WTC11 (cell line): ENCODE data around the gene HS6ST1.

Experiments
- ATF6 ChIP-seq: sonication (generic); formaldehyde crosslinking; IDR thresholded peaks from 2 replicates; pipeline ENCODE4 v1.8.1; 2023; ENCODE audit warnings: mild to moderate bottlenecking, missing genetic modification reagents
- CTCF ChIP-seq: fragments of 200-600 bp; IDR thresholded peaks from 2 replicates; pipeline ENCODE4 v1.8.0; 2022; ENCODE audit warnings: antibody characterized with exemption
- E2F1 ChIP-seq: sonication (generic); formaldehyde crosslinking; IDR thresholded peaks from 2 replicates; pipeline ENCODE4 v1.8.0; 2022; ENCODE audit warnings: mild to moderate bottlenecking, missing genetic modification reagents
- JUN ChIP-seq: sonication (generic); formaldehyde crosslinking; IDR thresholded peaks from 2 replicates; pipeline ENCODE4 v1.8.0; 2023; ENCODE audit warnings: mild to moderate bottlenecking, missing genetic modification reagents
- MYBL2 ChIP-seq: sonication (generic); formaldehyde crosslinking; IDR thresholded peaks from 2 replicates; pipeline ENCODE4 v1.8.1; 2023; ENCODE audit warnings: mild to moderate bottlenecking, moderate library complexity, missing genetic modification reagents
- NR1H2 ChIP-seq: sonication (generic); formaldehyde crosslinking; IDR thresholded peaks from 2 replicates; pipeline ENCODE4 v1.9.0; 2021; ENCODE audit warnings: mild to moderate bottlenecking, moderate library complexity, missing genetic modification reagents
- TP53 ChIP-seq: sonication (generic); formaldehyde crosslinking; IDR thresholded peaks from 2 replicates; pipeline ENCODE4 v1.8.1; 2023; ENCODE audit warnings: mild to moderate bottlenecking, missing genetic modification reagents
- ZNF121 ChIP-seq: sonication (generic); formaldehyde crosslinking; IDR thresholded peaks from 2 replicates; pipeline ENCODE4 v1.8.0; 2023; ENCODE audit warnings: missing genetic modification reagents
- TF ChIP-seq, protein P1 (sequence below): sonication (generic); formaldehyde crosslinking; IDR thresholded peaks from 2 replicates; pipeline ENCODE4 v1.8.0; 2022; ENCODE audit warnings: mild to moderate bottlenecking, missing genetic modification reagents
- TF ChIP-seq, protein P2 (sequence below): sonication (generic); formaldehyde crosslinking; IDR thresholded peaks from 2 replicates; pipeline ENCODE4 v1.8.0; 2022; ENCODE audit warnings: mild to moderate bottlenecking, missing genetic modification reagents

DNA sequence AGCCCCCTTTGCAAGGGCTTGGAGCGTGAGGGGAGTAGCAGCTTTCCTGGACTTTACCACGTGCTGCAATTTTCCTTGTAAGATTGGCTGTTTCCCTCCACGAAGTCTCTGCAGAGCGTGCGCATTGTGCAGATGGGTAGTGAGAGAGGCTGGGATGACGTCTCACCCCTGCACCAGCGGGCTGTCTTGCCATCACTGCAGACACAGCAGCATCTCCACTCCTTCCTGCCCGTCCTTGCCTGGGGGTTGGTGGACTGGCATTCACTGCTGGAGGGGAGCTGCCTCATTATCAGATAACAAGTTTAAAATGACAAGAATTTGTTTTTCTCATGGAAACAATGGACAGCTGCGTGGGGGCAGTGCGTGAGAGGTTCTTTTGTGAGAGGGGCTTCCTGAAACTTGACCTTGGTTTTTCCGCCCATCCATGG is 45.3 kb upstream of the HS6ST1 start:
- TF ChIP-seq CTCF: no peak
- TF ChIP-seq ATF6 (CRISPR knock-in tag): no peak
- no peak for TF ChIP-seq E2F1
- TF ChIP-seq TP53 (CRISPR knock-in tag): no peak
- TF ChIP-seq MYBL2 (CRISPR knock-in tag): no peak
- TF ChIP-seq NR1H2 (CRISPR knock-in tag): no peak
- TF ChIP-seq, protein P1, sequence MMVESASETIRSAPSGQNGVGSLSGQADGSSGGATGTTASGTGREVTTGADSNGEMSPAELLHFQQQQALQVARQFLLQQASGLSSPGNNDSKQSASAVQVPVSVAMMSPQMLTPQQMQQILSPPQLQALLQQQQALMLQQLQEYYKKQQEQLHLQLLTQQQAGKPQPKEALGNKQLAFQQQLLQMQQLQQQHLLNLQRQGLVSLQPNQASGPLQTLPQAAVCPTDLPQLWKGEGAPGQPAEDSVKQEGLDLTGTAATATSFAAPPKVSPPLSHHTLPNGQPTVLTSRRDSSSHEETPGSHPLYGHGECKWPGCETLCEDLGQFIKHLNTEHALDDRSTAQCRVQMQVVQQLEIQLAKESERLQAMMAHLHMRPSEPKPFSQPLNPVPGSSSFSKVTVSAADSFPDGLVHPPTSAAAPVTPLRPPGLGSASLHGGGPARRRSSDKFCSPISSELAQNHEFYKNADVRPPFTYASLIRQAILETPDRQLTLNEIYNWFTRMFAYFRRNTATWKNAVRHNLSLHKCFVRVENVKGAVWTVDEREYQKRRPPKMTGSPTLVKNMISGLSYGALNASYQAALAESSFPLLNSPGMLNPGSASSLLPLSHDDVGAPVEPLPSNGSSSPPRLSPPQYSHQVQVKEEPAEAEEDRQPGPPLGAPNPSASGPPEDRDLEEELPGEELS (CRISPR knock-in tag): no peak
- TF ChIP-seq, protein P2, sequence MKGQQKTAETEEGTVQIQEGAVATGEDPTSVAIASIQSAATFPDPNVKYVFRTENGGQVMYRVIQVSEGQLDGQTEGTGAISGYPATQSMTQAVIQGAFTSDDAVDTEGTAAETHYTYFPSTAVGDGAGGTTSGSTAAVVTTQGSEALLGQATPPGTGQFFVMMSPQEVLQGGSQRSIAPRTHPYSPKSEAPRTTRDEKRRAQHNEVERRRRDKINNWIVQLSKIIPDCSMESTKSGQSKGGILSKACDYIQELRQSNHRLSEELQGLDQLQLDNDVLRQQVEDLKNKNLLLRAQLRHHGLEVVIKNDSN (CRISPR knock-in tag): no peak
- TF ChIP-seq JUN (CRISPR knock-in tag): no peak
- TF ChIP-seq ZNF121 (CRISPR knock-in tag): no peak
